Measurements from ENCODE around the gene SLIT3.

Gene SLIT3

DNA sequence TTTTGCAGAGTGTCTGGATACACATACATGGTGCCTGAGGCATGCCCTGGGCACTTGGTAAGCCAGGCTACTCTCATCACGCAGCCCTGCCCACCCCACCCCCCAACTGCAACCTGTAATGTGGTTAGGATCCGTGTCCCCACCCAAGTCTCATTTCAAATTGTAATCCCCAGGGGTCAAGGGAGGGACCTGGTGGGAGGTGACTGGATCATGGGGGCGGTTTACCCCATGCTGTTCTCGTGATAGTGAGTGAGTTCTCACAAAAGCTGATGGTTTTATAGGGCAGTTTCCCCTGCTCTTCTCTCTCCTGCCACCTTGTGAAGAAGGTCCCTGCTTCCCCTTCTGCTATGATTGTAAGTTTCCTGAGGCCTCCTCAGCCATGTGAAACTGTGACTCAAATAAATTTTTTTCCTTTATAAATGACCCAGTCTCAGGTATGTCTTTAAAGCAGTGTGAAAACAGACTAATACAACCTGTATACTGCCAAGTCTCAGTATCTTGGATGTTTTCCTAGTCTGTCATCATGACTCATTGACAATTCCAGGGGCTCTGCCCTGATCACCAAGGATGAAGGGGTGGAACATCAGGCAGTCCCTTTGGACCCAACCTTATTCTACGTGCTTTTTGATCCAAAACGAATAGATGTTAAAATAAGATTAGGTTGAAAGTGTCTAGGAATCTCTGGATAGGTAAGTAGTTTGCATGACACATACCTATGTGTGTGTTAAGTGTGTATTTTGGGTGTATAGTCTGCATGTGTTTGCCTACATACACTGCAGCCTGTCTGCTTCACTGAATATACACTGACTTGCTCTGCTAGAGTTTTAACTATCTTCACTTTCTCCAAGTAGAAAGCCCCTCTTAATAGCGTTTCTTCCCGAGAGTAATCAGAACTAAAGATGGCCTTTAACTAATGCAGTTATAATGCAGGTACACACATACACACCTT is 293.8 kb downstream of the SLIT3 start:
- no peak for TF ChIP-seq CTCF (conservative IDR thresholded peaks at IDR 0.05; ENCODE audit: low read depth, low read length)
- no peak for DNase-seq (ENCODE audit: low read depth)
- H3K4me3 ChIP-seq (ENCODE audit: low read depth, low read length) = no peak overlapping the region

GRCh38 chr5:169004551-169004950 is 296.4 kb downstream of the SLIT3 start:
- H3K4me3 ChIP-seq (ENCODE audit: low read depth, low read length) = no peak overlapping the region
- peak; percentile 7 for DNase-seq (ENCODE audit: low read depth)
- TF ChIP-seq CTCF (conservative IDR thresholded peaks at IDR 0.05; ENCODE audit: low read depth, low read length) = no peak

DNA sequence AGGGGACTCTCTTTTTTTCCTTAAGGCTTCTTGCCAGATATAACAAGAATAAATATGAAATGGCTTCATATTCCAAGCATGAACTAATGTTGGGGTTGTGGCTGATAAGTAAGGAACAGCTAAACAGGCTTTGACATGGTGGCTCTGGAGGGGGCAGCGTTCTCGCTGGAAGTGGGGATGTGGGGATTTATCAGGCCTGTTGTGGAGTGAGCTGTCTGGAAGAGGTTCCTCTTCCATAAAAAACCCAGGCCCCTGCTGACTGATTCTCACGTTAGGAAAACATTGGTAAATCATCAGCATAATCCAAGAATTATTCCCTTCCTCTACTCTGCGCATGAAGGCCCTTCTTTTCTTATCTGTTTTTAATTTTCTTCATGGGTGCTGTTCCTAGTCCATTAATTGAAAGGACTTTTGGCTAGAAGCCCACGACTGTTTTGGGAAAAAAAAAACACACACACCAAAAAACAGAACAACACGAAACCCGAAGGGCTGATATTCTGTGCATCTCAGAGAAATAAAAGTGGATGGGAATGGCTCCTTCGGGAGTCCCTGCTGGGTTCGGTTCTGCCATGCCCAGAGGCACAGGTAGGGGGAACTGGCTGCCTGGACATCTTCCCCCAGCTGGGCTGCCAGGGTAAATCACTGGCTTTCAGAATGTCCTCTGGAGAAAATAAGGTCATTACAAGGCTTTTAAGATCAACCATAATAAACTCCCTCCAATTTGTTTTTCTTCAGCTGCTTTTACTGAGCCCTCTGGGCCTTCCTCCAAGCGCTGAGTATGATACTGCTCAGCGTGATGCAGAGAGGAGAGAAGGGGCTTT is 297.0 kb downstream of the SLIT3 start:
- TF ChIP-seq CTCF (conservative IDR thresholded peaks at IDR 0.05; ENCODE audit: low read depth, low read length) = peak; percentile 7
- H3K4me3 ChIP-seq (ENCODE audit: low read depth, low read length) = no peak overlapping the region
- DNase-seq (ENCODE audit: low read depth) = no peak

- H3K4me3 ChIP-seq (ENCODE audit: low read depth, low read length) = no peak overlapping the region
- TF ChIP-seq CTCF (conservative IDR thresholded peaks at IDR 0.05; ENCODE audit: low read depth, low read length) = no peak
- DNase-seq (ENCODE audit: low read depth) = no peak
Measured at GRCh38 chr5:169002953-169003555, 297.9 kb downstream of the SLIT3 start.

DNA sequence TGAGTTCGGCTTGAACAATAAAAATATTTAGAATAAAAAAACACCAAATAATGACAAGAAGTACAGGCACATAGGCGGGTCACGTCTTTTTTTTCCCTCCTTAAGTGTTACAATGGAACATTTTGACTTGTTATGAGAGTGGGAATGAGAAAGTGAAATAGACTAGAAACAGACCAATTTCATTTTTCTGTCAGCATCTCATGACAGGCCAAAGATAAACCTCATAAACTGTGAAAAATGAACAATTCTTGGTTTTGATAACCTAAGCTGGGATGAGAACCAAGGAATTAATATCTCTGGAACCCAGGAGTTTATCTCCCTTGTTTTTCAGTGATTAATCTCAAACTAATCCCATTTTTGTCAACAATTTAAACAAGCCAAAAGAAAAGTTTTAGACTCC is 299.5 kb downstream of the SLIT3 start:
- DNase-seq (ENCODE audit: low read depth) = no peak
- no peak overlapping the region for H3K4me3 ChIP-seq (ENCODE audit: low read depth, low read length)
- no peak for TF ChIP-seq CTCF (conservative IDR thresholded peaks at IDR 0.05; ENCODE audit: low read depth, low read length)

DNA sequence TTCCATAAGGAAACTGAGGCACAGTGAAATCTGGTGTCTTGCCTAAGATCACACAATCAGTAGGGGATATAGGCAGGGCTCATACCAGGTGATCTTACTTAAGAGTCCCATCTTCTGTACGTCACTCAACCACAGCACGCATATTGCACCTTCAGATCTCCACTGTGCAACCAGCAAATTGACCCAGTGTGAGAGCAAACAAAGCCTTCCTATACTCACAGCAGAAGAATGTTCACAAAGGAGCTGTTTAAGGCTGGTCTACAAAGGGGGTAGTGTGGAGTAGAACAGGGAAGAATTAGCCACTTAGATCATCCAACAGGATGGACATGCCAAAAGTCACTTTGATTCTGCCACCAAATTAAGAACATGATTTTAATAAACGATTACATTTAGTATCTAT is 305.9 kb downstream of the SLIT3 start:
- no peak for TF ChIP-seq CTCF (conservative IDR thresholded peaks at IDR 0.05; ENCODE audit: low read depth, low read length)
- H3K4me3 ChIP-seq (ENCODE audit: low read depth, low read length) = no peak overlapping the region
- no peak for DNase-seq (ENCODE audit: low read depth)
